HG02759 (cell line): Measurements from ENCODE around the gene TTLL1.

Source experiments
- ATAC-seq: cut with Tn5 transposase; IDR thresholded peaks from one replicate; pipeline ENCODE4 v1.9.1; 2021; ENCODE audit warnings: mild to moderate bottlenecking, moderate library complexity; ENCODE audit not compliant: unreplicated experiment

TTLL1 gene

DNA sequence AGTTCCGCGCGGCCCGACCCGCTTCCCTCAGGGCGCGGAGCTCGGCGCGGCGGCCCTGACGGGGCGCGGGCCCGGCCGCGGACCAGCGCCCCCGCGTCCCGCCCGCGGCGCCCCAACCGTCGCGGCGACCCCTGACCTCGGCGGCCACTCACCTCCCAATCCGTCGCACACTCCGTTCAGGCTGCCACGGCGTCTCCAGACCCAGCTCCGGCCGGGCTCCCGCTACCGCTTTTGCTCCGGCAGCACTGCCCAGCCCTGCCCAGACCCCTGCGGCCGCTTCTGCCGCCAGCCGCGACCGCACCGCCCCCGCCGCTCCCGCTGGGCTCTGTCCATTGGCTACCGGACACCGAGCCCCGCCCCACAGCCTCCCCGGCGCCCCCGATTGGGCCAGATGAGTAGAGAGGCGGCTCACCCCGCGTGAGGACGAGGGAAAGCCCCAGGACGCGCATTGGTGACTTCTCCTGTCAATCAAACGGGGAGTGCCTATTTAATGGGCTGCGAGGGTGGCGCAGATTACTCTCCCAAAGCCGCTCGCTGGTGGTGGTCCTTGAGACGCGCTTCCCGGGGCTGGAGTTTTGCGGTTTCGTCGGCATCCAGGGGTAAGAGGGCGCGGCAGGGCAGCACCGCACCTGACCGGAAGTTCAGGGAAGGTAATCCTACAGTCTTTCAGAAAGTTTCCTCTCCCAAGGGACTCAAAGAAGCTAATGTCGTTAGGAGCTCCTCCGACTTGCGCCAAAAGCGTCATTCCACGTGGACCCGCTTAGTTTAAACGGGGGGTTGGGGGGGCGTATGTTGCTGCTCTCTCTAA lies 74.1 kb downstream of the TTLL1 start, which contains the start of gene PACSIN2:
Gene PACSIN2 (minus strand): TSS at position 281 of the 808 bp plus-strand sequence. CDS start 103,069 bp downstream, outside the sequence.
- ATAC-seq = peak; percentile 94

DNA sequence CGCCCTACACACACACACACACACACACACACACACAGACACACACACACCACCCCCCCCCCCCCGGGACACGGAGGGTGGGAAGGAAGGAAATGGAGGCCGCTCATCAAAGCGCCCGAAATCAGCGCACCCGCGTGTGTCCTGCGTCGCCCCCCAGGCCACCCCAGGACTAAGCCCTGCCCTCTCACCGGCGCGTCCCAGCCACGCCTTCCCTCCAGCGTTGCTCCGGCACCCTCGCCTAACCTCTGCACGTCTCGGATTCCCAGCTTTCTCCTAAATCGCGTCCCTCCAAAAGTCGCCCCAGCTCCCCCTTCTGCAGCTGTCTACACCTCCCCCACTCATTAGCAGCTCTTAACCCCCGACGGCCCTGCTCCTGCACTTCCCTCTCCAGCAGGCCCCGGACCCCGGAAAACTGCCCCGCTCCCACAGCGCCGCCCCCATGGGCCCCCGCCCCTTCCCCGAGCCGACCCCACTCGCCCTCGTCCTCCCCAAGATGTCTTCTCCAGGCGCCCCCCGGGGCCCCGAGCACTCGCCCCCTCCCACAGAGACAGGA lies 74.8 kb downstream of the TTLL1 start:
- peak; percentile 3 for ATAC-seq

DNA sequence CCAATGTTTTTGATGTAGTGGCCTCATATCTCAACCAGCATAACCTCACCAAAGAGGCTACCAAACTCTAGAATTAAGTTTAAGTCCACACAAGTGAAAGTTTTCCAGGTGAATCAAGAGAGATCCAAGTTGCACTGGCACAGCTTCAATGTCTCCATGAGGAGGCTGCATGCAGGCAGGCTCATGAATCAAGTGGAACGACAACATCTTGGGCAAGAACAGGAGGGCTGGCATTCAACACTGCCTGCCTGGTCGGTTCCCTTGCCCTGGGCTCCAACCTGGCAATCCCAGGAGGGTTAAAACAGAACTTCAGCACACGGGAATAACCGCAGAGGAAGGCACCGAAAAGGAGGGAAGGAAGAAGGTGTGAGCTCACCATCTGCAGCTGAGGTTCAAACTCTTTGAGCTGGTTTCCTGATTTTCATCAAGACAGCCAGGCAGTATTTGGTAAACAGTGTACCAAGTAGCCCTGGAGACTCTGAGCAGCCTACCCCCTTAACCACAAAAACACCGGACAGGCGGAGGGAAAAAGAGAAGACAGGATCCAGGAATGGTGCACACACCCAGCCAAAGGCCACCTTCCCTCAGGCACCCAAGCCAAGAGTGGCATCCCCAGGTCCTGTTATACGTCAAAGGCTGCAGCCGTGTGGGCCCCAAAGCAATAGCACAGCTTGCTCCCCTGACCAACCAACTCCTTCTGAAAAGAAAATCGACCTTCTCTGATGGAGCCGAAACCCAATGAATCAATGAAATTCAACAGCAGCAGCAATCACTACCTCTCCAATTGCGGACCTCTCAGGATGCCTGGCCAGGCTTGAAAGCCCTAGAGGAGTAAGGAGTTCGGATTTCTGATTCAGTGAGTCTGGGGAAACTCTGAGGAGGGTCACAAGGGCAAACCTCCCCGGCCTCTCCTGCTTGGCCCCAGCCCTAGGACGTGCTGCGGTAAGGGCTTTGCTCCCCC lies 75.6 kb downstream of the TTLL1 start:
- no peak for ATAC-seq

DNA sequence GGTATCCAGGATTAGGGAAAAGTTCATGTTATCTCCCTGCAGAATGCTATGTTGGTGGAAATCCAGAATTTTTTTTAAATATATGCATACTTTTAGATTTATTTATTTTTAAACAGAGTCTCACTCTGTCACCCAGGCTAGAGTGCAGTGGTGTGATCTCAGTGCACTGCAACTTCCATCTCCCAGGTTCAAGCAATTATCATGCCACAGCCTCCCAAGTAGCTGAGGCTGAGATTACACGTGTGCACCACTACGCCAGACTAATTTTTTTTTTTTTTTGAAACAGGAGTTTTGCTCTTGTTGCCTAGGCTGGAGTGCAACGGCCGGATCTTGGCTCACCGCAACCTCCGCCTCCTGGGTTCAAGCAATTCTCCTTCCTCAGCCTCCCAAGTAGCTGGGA lies 76.8 kb downstream of the TTLL1 start:
- ATAC-seq = no peak

DNA sequence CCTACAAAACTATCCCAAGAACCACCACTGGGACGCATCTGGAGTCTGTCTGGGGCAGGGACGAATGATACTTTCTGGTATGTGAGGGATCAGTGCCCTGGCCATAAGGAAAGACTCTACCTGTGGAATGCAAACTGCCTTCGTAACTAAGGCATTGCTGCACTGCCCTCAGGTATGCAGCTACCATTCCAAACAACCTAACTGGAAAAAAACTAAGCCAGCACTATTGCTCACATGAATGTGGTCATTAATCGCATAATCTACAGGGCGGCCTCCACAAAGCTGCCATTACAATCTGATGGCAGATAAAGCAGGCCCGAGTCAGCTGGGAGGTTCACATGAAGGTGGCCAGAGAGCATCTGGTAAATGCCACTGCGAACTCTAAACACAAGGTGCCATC lies 78.1 kb downstream of the TTLL1 start:
- ATAC-seq = no peak

DNA sequence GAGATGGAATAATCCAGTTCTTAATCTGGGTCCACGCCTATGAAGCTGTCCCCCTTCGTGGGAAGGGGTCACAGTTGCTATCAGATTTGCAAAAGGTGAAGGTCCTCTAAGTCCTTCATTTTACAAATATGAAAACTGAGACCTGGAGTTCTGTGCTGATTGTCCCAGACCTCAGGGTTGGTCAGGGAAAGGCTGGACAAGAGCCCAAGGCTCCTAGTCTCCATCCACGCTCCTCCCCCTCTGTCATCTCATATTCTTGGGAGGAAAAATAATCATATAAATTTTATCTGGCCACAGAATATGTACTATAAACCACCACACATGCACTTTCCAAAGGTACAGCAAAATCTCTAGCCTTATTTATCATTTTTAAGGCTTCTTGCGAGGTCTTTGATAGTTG lies 79.7 kb downstream of the TTLL1 start:
- no peak for ATAC-seq

DNA sequence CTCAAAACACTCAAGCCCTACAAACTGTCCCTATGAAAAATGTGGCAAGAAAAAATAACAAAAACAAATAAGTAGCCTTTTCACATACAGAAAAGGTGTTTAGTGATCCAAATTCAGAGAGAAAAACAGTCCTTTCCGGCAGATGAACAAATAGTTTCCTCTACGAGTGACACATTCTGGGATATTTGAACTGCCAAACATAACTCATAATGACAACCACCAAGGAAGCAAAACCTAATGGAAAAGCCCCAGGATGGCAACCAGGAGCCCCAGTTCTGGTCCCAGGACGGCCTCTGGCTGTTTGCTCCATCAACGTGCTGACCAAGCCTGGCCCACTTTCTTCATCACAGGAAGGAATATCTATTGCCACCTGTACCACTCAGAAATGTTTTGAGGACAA lies 80.3 kb downstream of the TTLL1 start:
- no peak for ATAC-seq

DNA sequence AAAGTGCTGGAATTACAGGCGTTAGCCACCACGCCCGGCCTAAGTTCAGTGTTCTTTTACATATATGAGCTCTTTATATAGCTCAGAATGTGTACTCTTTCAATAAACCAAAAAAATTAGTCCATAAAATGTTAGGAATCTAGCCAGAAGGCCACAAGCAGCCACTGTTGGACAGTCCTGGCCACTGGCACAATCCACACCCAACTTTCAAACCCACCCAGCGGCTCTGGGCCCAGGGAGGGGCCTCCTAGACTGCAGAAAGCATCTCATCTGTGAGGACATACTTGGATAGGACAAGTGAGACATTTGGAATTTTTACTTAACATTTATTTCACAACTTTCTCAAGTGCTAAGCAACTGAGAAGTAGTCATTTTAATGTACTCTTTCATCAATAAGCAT lies 80.7 kb downstream of the TTLL1 start:
- no peak for ATAC-seq

DNA sequence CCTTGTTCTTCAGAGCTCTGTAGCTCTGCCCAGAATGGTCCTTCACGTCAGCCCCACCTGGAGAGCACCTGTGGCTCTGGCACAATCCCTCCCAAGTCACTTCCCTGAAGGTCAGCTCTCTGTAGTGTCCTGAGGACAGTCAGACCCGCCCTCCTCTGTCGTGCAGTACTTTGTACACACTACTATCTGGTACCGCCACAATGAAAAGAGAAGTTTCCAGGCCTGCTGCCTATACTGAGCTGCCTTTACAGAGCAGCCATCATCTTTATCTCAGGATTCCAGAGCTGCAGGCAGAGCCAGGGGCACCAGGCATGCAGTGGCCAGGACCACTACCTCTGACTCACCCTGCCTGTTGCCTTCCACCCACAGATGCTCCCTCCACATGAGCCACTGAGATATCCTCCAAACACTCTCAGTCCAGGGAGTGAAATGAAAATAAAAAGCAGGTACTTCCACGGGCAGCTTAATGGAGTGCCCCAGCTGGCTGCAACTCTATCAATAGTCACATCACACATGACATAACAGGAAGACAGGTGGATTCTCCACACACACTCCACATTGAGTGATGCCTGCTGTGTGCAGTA lies 81.6 kb downstream of the TTLL1 start:
- no peak for ATAC-seq

DNA sequence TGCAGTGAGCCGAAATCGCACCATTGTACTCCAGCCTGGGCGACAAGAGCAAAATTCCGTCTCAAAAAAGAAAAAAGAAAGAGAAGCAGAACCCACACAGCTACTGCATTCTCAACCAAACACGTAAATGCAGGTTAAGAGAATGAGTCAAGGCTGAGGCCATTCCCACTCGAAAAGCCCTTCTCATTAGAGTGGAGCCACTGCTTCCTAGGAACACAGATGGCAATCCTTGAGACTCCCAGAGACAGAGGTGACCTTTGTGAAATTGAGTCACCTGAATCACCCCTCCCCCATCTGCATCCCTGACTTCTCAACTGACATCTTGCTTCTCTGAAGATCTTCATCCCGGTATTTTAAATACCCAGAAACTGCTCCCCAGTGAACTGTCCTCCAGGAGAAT lies 82.4 kb downstream of the TTLL1 start:
- no peak for ATAC-seq

DNA sequence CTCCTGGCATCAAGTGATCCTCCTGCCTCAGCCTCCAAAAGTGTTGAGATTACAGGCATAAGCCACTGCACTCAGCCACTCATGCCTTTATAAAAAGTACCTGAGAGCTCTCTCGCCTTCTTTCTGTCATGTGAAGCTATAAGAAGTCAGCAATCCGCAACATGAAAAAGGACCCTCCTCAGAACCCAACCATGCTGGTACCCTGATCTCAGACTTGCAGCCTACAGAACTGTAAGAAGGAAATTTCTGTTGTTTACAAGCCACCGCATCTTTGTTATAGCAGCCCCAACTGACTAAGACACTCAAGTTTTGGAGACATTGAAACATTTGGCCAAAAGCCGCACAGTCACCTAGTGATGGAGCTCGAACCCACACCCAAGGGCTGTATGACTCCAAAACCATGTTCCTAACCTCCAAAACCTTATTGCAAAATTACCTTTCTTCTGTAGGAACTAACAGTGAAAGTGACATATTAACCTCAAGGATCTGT lies 83.1 kb downstream of the TTLL1 start:
- ATAC-seq = no peak

DNA sequence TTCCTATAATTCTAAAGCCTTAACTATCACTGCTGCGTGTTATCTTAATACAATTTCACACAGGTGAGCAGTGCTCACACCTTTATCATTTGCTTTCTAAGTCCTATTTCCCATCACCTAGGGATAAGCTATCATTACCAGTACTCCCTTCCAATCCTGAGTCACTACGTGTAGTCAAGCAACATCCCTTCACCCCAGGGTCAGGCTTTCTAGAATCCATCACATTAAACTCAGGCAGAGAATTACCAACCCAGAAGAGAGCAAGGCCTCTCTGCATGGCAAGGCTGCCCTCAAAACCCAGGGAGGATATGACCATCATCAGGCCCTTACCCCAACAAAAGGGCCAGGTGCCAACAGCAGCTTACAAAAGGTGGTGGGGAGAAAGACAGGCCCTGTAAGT lies 84.1 kb downstream of the TTLL1 start:
- no peak for ATAC-seq

DNA sequence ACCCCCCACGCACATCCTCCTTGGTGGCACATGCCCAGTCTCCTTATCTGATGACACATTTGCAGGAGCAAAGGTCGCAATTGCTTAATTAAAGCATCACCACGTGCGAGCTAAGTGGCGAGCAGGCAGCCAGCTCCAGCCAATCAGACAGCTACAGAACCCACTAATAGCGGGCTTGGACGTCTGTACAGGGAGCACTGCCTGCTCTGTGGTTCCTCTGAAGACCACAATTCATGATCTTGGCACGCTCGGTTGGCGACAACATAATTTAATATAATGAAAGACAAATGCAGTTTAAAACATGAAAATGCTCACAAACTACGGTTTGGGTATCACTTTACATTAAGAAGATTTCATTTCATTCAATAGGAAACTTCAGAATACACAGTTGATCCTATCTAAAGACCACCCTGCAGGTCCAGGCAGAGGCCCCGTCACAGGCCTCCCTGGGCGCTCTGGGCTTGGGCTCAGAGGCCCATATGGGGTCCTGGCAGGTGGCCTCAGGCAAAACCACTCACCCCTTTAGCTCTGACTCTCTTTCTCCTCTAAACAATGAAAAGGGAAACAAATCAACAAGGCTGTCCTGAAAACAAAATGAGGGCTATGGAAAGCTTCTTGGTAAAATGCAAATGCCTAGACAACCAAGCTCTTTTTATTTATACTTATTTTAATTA lies 84.7 kb downstream of the TTLL1 start:
- ATAC-seq = no peak

DNA sequence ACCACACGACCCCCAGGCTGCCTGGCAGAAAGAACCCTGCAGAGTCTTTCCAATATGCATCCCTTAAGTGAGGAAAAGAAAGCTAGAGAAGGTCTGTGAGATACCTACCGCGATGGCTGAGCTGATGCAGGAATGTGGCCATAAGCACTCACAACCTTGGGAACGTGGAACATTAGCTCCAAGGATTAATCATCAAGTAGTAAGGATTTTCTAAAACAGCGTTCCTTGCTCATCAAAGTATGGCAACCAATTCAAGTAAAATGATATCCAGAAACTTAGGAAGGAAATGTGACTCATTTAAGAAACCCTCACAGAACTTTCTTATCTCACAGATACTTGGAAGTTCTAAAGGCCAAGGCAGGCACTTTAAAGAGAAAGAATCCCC lies 87.0 kb downstream of the TTLL1 start:
- no peak for ATAC-seq

DNA sequence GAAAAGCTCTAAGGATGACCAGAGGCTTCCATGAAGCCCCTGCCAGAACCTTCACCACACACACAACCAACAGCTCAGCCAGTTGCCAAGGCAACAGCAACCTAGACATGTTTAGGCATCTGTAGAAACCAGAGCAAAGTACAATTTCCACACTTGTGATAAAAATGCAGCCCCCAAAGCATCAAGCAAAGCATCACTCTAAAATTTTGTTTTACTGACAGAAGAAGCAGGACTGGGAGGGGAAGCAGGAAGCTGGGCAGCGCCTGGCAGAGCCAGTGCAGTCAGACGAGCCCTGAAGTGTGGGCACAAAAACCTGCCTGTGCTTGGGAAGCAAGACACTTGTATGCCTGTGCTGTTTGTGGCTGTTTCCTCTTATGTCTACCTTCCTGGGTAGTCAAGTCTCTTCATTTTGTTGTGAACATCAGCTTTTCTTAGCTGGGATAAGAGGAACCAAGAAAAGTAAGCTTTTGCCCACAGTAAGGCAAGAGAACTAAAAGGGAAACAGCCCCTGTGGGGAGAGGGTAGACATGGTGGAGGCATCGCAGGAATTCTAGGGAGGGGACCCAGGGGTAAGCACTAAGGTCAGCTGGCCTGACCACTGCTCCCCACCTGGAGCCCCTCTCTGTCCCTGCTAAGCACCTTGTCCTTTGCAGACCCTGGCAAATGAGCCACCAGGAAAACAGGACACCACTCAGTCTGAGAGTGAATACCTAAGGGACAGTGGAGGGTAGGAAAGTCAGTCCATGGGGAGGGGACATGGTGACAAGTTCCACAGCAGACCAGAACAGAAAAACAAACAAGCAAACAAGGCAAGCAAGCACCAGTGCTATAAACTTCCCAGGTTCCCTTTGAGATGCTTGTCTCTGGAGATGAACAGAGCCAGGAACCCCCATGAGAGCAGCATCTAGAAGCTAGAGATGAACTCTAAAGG lies 87.7 kb downstream of the TTLL1 start:
- ATAC-seq = no peak

DNA sequence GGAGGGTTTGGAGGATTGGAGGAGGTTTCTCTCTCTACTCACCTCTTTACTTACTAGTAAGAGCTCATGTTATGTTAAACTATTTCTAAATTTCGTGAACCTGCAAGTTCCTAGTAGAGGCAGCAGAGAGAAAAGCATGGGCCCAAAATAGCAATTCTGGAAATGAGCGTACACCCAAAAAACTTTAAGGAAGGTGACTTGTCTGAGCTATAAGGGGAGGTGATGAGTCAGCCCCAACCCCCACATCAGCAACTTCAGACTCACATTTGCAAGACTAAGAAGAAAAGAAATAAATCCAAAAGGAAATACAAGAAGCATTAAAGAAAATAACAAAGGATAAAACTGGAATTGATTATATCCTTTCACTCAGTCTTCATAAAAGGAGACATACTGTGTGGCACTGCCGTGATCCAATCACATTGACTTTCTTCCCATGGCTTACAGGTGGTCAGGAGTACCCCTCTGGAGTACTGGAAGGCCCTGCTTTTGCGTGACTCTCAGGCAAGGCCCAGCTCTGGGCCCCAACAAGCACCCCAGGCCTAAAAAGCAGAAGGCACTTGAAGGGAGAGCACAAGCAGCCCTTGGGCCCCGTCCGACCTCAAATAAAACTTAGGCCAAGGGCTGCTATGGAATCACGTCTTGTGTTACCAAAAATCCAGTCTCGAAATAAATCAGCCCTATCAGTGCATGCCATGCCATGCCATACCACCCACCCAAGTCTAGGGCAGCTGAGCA lies 88.6 kb downstream of the TTLL1 start:
- ATAC-seq = no peak

DNA sequence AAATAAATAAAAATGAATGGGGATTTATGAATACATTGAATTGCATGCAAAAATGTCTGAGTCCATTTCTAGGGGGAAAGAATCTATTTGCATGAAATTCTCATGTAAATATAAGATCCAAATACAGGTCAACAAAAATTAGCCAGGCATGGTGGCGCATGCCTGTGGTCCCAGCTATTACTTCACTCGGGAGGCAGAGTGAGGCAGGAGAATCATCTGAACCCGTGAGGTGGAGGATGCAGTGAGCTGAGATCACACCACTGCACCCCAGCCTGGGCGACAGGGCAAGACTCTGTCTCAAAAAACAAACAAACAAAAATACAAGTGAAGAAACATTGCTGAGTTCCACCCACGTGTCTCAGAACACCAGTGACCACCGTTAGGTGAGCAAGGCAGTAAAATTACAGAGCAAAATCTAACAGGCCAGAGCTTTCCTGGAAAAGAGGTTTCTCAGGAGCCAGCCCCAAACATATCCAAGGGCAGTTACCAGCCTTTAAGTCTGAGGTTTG lies 91.6 kb downstream of the TTLL1 start:
- ATAC-seq = no peak

DNA sequence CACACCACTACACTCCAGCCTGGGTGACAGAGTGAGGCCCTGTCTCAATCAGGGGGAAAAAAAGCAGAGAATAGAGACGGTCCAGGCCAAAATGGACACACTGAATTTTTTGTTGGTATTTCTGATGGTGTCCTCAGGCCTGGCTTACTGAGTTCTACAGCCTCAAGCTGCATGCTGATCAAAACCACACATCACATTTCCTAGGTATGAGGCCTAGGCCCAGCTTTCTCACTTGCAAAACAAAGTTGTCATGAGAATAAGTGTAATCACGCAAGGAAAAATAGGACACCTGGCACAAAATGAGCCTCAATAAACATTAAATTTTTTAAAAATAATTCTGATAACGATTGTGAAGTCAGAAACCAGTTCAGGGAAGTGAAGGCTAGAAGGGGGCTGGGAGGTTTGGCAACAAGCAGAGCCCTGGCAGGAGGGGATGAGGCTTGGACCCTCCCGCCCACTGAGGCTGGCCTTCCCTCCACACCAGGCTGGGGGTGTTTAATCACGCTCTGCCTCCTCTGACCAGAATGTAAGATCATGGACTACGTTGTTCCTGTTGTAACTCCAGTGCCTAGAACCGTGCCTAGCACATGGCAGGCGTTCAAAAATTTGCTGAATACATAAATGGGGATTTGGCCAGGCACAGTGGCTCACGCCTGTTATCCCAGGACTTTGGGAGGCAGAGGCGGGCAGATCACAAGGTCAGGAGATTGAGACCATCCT lies 92.4 kb downstream of the TTLL1 start:
- ATAC-seq = no peak
